Fibroblast of peridontal ligament (primary cell): ENCODE results near the gene ADAM8.
"Not testable (repeated sequence)": the region's sequence is repeated elsewhere in the genome, so short reads cannot be mapped to it uniquely, and the experiment has no call there.

Source experiments
- DNase-seq: peaks from one replicate; pipeline ENCODE4 v3.0.0-alpha.2; 2010; ENCODE audit errors: extremely low read depth

ADAM8 gene

GRCh38 chr10:133267829-133268228 lies 8.8 kb downstream of the ADAM8 start:
- DNase-seq: no peak

GRCh38 chr10:133267293-133267692 lies 9.4 kb downstream of the ADAM8 start:
- no peak for DNase-seq

- no peak for DNase-seq
Measured at GRCh38 chr10:133266056-133266795, 10.4 kb downstream of the ADAM8 start.

- not testable (repeated sequence) for DNase-seq
Measured at GRCh38 chr10:133265052-133265451, 11.6 kb downstream of the ADAM8 start.

GRCh38 chr10:133264461-133264860 lies 12.2 kb downstream of the ADAM8 start:
- DNase-seq: no peak

- no peak for DNase-seq
Measured at GRCh38 chr10:133263674-133264073, 13.0 kb downstream of the ADAM8 start.

GRCh38 chr10:133262696-133263095 lies 14.0 kb downstream of the ADAM8 start:
- DNase-seq: no peak

GRCh38 chr10:133261726-133262325 lies 14.8 kb downstream of the ADAM8 start:
- peak; percentile 30 for DNase-seq

GRCh38 chr10:133260895-133261725 lies 15.6 kb downstream of the ADAM8 start:
- peak; percentile 7 for DNase-seq

GRCh38 chr10:133259602-133259989 lies 17.1 kb downstream of the ADAM8 start:
- no peak for DNase-seq

GRCh38 chr10:133258818-133259601 lies 17.7 kb downstream of the ADAM8 start:
- DNase-seq: peak; percentile 100

- no peak for DNase-seq
Measured at GRCh38 chr10:133258066-133258817, 18.4 kb downstream of the ADAM8 start.

GRCh38 chr10:133257489-133258065 lies 19.1 kb downstream of the ADAM8 start:
- peak; percentile 17 for DNase-seq

- no peak for DNase-seq
Measured at GRCh38 chr10:133255323-133255722, 21.3 kb downstream of the ADAM8 start.

- DNase-seq: no peak
Measured at GRCh38 chr10:133254421-133255120, 22.1 kb downstream of the ADAM8 start.

- DNase-seq: no peak
Measured at GRCh38 chr10:133253361-133253955, 23.2 kb downstream of the ADAM8 start.

- DNase-seq: no peak
Measured at GRCh38 chr10:133252223-133252552, 24.5 kb downstream of the ADAM8 start.

GRCh38 chr10:133251388-133252222 lies 25.1 kb downstream of the ADAM8 start:
- DNase-seq: no peak
